ENCODE measurements around the gene LIMCH1. TPM values are rescaled to one million over a fixed set of nuclear protein-coding genes. Genes with fewer than 3 reads are reported as not detected.

Gene LIMCH1
- total RNA-seq, 4 donors from 2014 or later: 8.5 to 32.6 (median 27.0) TPM

DNA sequence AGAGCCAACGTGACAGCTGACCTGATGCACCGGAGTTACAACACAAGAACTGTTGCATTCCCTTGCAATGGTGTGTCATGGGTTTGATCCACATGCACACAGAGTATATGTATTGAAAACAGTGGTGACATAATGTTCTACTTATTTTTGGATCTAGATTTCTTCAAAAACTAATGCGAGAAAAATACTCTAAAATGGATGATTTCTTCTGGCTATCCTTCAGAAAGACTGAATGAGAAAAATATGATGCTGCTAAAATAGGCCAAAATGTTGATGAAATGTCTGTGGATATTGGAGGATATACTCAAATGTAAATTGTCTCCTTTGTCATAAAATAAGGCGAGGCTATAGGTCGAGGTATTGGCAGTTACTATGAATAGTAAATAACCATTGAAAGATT, 30.4 kb downstream of the LIMCH1 start:
- Histone ChIP-seq H3K36me3 (no peaks in the 10 kb centered on the region), H3K4me3 (no peak overlapping the region), H3K9me3 (no peaks in the 10 kb centered on the region), H3K27ac (no peak overlapping the region), H3K27me3 (no peaks in the 10 kb centered on the region), H3K4me1 (peaks cover 4% of the 10 kb centered on the region)
- 84% methylated on average over 5 of the region's 5 CpGs for WGBS
- TF ChIP-seq, protein P1, sequence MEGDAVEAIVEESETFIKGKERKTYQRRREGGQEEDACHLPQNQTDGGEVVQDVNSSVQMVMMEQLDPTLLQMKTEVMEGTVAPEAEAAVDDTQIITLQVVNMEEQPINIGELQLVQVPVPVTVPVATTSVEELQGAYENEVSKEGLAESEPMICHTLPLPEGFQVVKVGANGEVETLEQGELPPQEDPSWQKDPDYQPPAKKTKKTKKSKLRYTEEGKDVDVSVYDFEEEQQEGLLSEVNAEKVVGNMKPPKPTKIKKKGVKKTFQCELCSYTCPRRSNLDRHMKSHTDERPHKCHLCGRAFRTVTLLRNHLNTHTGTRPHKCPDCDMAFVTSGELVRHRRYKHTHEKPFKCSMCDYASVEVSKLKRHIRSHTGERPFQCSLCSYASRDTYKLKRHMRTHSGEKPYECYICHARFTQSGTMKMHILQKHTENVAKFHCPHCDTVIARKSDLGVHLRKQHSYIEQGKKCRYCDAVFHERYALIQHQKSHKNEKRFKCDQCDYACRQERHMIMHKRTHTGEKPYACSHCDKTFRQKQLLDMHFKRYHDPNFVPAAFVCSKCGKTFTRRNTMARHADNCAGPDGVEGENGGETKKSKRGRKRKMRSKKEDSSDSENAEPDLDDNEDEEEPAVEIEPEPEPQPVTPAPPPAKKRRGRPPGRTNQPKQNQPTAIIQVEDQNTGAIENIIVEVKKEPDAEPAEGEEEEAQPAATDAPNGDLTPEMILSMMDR (IDR thresholded peaks at IDR 0.05): no peak
- no peak for TF ChIP-seq POLR2A (IDR thresholded peaks at IDR 0.05)
- TF ChIP-seq EP300 (IDR thresholded peaks at IDR 0.05): no peak
- no peak for TF ChIP-seq POLR2AphosphoS5 (IDR thresholded peaks at IDR 0.05)
- no peak for DNase-seq (ENCODE audit: low spot score in 2 of 2)

DNA sequence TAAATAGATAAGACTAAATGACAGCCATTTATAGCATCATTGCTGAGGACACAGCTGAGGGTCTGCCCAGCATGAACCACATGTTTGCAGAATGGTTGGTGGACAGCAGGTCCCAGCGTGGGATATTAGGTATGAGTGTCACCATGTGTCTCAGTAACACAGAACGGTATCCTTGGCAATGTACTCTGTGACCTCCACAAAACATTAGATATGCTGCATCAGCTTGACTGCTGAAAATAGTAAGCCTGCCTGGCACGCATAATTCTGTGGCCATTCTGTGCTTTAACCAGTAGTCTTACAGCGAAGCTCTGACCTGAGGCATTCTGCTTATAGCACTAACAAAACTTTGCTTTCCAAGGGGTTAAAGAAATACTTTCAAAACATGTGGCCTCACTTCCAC, 32.0 kb downstream of the LIMCH1 start:
- Histone ChIP-seq H3K27me3 (no peaks in the 10 kb centered on the region), H3K4me3 (no peak overlapping the region), H3K4me1 (peaks cover 9% of the 10 kb centered on the region), H3K9me3 (no peaks in the 10 kb centered on the region), H3K27ac (no peak overlapping the region), H3K36me3 (no peaks in the 10 kb centered on the region)
- DNase-seq (ENCODE audit: low spot score in 2 of 2): no peak
- 52% methylated on average over 4 of the region's 4 CpGs for WGBS
- TF ChIP-seq EP300 (IDR thresholded peaks at IDR 0.05): no peak
- no peak for TF ChIP-seq POLR2A (IDR thresholded peaks at IDR 0.05)
- TF ChIP-seq, protein P1 (IDR thresholded peaks at IDR 0.05): no peak
- TF ChIP-seq POLR2AphosphoS5 (IDR thresholded peaks at IDR 0.05): no peak

DNA sequence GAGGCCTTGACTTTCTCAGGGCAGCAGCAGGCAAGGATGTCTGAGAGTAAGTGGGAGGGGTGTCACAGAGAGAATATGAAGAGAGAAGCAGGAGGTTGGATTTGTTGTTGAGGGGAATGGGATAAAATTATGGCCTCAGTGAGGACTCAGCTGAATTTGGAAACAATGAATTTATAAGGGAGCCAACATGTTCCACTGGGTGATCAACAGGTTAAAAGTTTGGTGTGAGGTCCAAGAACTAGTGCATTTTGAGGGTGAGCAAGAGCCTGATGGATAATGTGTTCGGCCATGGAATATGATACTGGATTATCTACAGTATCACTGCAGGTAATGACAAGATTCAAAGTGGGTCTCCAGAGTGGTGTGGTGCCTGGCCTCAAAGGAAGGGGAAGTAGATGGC, 33.5 kb downstream of the LIMCH1 start:
- Histone ChIP-seq H3K4me3 (no peak overlapping the region), H3K9me3 (no peaks in the 10 kb centered on the region), H3K27ac (no peak overlapping the region), H3K4me1 (peaks cover 16% of the 10 kb centered on the region), H3K27me3 (no peaks in the 10 kb centered on the region), H3K36me3 (no peaks in the 10 kb centered on the region)
- TF ChIP-seq POLR2AphosphoS5 (IDR thresholded peaks at IDR 0.05) (no peak), EP300 (IDR thresholded peaks at IDR 0.05) (no peak), POLR2A (IDR thresholded peaks at IDR 0.05) (no peak)
- TF ChIP-seq, protein P1 (IDR thresholded peaks at IDR 0.05): no peak
- WGBS: 76% methylated on average over 1 of the region's 1 CpG
- no peak for DNase-seq (ENCODE audit: low spot score in 2 of 2)

DNA sequence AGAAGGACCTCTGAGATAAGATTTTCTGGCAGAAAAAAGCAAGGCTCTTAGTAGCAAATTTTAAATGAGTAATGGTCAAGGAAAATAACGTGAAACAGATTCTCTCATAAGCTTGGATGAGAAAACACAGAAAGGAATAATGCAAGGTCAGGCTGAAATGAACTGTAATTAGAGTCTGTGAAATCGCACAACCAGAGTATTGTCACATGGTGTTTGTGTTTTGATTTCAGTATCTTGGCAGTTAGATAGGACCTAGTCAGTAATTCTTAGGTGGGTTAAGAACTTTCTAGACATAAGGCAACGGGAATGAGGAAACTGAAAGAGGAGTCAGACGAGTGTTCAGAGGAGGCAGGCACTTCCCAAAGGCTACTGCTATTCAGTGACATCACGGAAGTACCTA, 34.6 kb downstream of the LIMCH1 start:
- WGBS: 49% methylated on average over 5 of the region's 5 CpGs
- DNase-seq (ENCODE audit: low spot score in 2 of 2): no peak
- TF ChIP-seq EP300 (IDR thresholded peaks at IDR 0.05) (no peak), POLR2A (IDR thresholded peaks at IDR 0.05) (no peak), POLR2AphosphoS5 (IDR thresholded peaks at IDR 0.05) (no peak)
- TF ChIP-seq, protein P1 (IDR thresholded peaks at IDR 0.05): no peak
- Histone ChIP-seq H3K36me3 (no peaks in the 10 kb centered on the region), H3K27me3 (no peaks in the 10 kb centered on the region), H3K4me1 (peaks cover 16% of the 10 kb centered on the region), H3K27ac (no peak overlapping the region), H3K9me3 (no peaks in the 10 kb centered on the region), H3K4me3 (no peak overlapping the region)

DNA sequence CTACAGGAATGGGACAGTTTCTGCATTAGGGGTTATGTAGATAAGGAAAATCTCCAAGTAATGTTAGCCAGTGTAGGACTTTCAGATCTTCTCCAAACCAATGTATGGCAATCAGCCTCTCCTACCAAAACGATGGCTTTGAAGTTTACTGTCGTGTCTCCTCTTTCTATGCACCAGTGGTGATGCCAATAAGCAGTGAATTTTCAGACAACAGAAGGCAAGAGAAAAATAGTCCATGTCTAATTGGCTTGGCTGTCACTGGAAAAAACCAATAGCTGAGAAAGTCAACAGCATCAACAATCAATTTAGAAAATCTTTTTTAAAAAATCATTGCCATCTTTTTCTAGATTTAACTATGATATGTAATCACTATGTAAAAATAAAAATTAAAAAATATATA, 35.0 kb downstream of the LIMCH1 start:
- TF ChIP-seq POLR2AphosphoS5 (IDR thresholded peaks at IDR 0.05) (no peak), EP300 (IDR thresholded peaks at IDR 0.05) (no peak), POLR2A (IDR thresholded peaks at IDR 0.05) (no peak)
- TF ChIP-seq, protein P1 (IDR thresholded peaks at IDR 0.05): no peak
- H3K4me1 ChIP-seq: peaks cover 16% of the 10 kb centered on the region
- no peak overlapping the region for H3K4me3 ChIP-seq
- WGBS: 56% methylated on average over 2 of the region's 2 CpGs
- no peaks in the 10 kb centered on the region for H3K27me3 ChIP-seq
- H3K36me3 ChIP-seq: no peaks in the 10 kb centered on the region
- no peaks in the 10 kb centered on the region for H3K9me3 ChIP-seq
- DNase-seq (ENCODE audit: low spot score in 2 of 2): no peak
- no peak overlapping the region for H3K27ac ChIP-seq

Data from suprapubic skin (tissue), 4 donors.